ENCODE measurements around the gene WNT7B. TPM values are rescaled to one million over a fixed set of nuclear protein-coding genes. Genes with fewer than 3 reads are reported as not detected.

WNT7B gene
- total and polyA plus RNA-seq, 2 donors (not counting 1 experiment from before 2014, with no cell fraction given), result 0.22 to 0.67 TPM

- H3K36me3 ChIP-seq (replicated peaks in 1 of 2; ENCODE audit: control extremely low read depth in 1 of 2, control insufficient read depth in 1 of 2, extremely low read depth in 1 of 2, insufficient read depth in 2 of 2, low read length in 1 of 2), result no peaks in the 10 kb centered on the region
- H3K4me2 ChIP-seq (replicated peaks; ENCODE audit: low read depth, low read length, poor library complexity, severe bottlenecking), result no peak overlapping the region
- H4K20me1 ChIP-seq (ENCODE audit: control insufficient read depth, insufficient read depth, low read length, poor library complexity, severe bottlenecking), result no peaks in the 10 kb centered on the region
- CTCF ChIA-PET, result interaction anchor here (0.5 kb wide), 1 partner anchor 914 kb away, joined by 3 read pairs; no protein-coding TSS in a partner anchor
- Mint-ChIP-seq H3K4me1 (no peaks in the 10 kb centered on the region), H3K4me3 (no peak overlapping the region), H3K27ac (no peak overlapping the region), H3K27me3 (peaks cover 24% of the 10 kb centered on the region), H3K9me3 (ENCODE audit: insufficient read depth) (no peaks in the 10 kb centered on the region)
- TF ChIP-seq EZH2 (IDR thresholded peaks at IDR 0.05; ENCODE audit: borderline replicate concordance, insufficient read depth, low read depth, low read length, poor library complexity, severe bottlenecking), result no peak
- TF ChIP-seq, protein P1, sequence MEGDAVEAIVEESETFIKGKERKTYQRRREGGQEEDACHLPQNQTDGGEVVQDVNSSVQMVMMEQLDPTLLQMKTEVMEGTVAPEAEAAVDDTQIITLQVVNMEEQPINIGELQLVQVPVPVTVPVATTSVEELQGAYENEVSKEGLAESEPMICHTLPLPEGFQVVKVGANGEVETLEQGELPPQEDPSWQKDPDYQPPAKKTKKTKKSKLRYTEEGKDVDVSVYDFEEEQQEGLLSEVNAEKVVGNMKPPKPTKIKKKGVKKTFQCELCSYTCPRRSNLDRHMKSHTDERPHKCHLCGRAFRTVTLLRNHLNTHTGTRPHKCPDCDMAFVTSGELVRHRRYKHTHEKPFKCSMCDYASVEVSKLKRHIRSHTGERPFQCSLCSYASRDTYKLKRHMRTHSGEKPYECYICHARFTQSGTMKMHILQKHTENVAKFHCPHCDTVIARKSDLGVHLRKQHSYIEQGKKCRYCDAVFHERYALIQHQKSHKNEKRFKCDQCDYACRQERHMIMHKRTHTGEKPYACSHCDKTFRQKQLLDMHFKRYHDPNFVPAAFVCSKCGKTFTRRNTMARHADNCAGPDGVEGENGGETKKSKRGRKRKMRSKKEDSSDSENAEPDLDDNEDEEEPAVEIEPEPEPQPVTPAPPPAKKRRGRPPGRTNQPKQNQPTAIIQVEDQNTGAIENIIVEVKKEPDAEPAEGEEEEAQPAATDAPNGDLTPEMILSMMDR (IDR thresholded peaks at IDR 0.05), result no peak
- no peak overlapping the region for H3K27ac ChIP-seq (ENCODE audit: low read length in 2 of 2)
- ATAC-seq (ENCODE audit: low read depth) (no peak), DNase-seq (no peak)
- no peaks in the 10 kb centered on the region for H3K9me3 ChIP-seq (ENCODE audit: control extremely low read depth in 1 of 3, control insufficient read depth in 2 of 3, insufficient read depth in 1 of 3, low read length in 2 of 3)
- peaks cover 0 to 9% (median 0%) of the 10 kb centered on the region in 4 experiments for H3K27me3 ChIP-seq (replicated peaks in 1 of 4; ENCODE audit: control extremely low read depth in 1 of 4, control insufficient read depth in 3 of 4, insufficient read depth in 4 of 4, low read length in 3 of 4)
- POLR2A ChIA-PET, result no interaction called here
- H3K79me2 ChIP-seq (ENCODE audit: control insufficient read depth, insufficient read depth, low read length), result no peaks in the 10 kb centered on the region
- H3K4me1 ChIP-seq (ENCODE audit: control insufficient read depth in 2 of 2, insufficient read depth in 2 of 2, low read length in 2 of 2), result no peaks in the 10 kb centered on the region
- H3K9ac ChIP-seq (ENCODE audit: low read length), result no peak overlapping the region
- no peak overlapping the region for H2AFZ ChIP-seq (ENCODE audit: insufficient read depth, low read depth, low read length, poor library complexity, severe bottlenecking)
- 88% methylated on average over 13 of the region's 13 CpGs for WGBS (ENCODE audit: insufficient coverage)
- H3K4me3 ChIP-seq (ENCODE audit: control extremely low read depth in 1 of 5, extremely low read depth in 1 of 5, insufficient read depth in 1 of 5, low read depth in 2 of 5, low read length in 4 of 5), result no peak overlapping the region
- intact Hi-C loops (cut with micrococcal nuclease), result no loop called here
Measured at GRCh38 chr22:45906946-45907345, 70.0 kb downstream of the WNT7B start.

GRCh38 chr22:45905924-45906865, 70.8 kb downstream of the WNT7B start:
- H3K9me3 Mint-ChIP-seq (ENCODE audit: insufficient read depth), result no peaks in the 10 kb centered on the region
- 83% methylated on average over 32 of the region's 33 CpGs for WGBS (ENCODE audit: insufficient coverage)
- H2AFZ ChIP-seq (ENCODE audit: insufficient read depth, low read depth, low read length, poor library complexity, severe bottlenecking), result no peak overlapping the region
- no peak overlapping the region for H3K4me3 ChIP-seq (ENCODE audit: control extremely low read depth in 1 of 5, extremely low read depth in 1 of 5, insufficient read depth in 1 of 5, low read depth in 2 of 5, low read length in 4 of 5)
- intact Hi-C loops (cut with micrococcal nuclease), result no loop called here
- ATAC-seq (ENCODE audit: low read depth) (no peak), DNase-seq (no peak)
- POLR2A ChIA-PET, result no interaction called here
- H3K27me3 Mint-ChIP-seq, result peaks cover 24% of the 10 kb centered on the region
- no peaks in the 10 kb centered on the region for H4K20me1 ChIP-seq (ENCODE audit: control insufficient read depth, insufficient read depth, low read length, poor library complexity, severe bottlenecking)
- no peaks in the 10 kb centered on the region for H3K36me3 ChIP-seq (replicated peaks in 1 of 2; ENCODE audit: control extremely low read depth in 1 of 2, control insufficient read depth in 1 of 2, extremely low read depth in 1 of 2, insufficient read depth in 2 of 2, low read length in 1 of 2)
- no peaks in the 10 kb centered on the region for H3K4me1 ChIP-seq (ENCODE audit: control insufficient read depth in 2 of 2, insufficient read depth in 2 of 2, low read length in 2 of 2)
- no peak overlapping the region for H3K27ac Mint-ChIP-seq
- no peaks in the 10 kb centered on the region for H3K79me2 ChIP-seq (ENCODE audit: control insufficient read depth, insufficient read depth, low read length)
- no peaks in the 10 kb centered on the region for H3K9me3 ChIP-seq (ENCODE audit: control extremely low read depth in 1 of 3, control insufficient read depth in 2 of 3, insufficient read depth in 1 of 3, low read length in 2 of 3)
- no peaks in the 10 kb centered on the region for H3K4me1 Mint-ChIP-seq
- H3K9ac ChIP-seq (ENCODE audit: low read length), result no peak overlapping the region
- TF ChIP-seq, protein P1 (IDR thresholded peaks at IDR 0.05), result no peak
- no peak for TF ChIP-seq EZH2 (IDR thresholded peaks at IDR 0.05; ENCODE audit: borderline replicate concordance, insufficient read depth, low read depth, low read length, poor library complexity, severe bottlenecking)
- peaks cover 0 to 9% (median 0%) of the 10 kb centered on the region in 4 experiments for H3K27me3 ChIP-seq (replicated peaks in 1 of 4; ENCODE audit: control extremely low read depth in 1 of 4, control insufficient read depth in 3 of 4, insufficient read depth in 4 of 4, low read length in 3 of 4)
- CTCF ChIA-PET, result no interaction called here
- H3K27ac ChIP-seq (ENCODE audit: low read length in 2 of 2), result no peak overlapping the region
- H3K4me2 ChIP-seq (replicated peaks; ENCODE audit: low read depth, low read length, poor library complexity, severe bottlenecking), result no peak overlapping the region
- no peak overlapping the region for H3K4me3 Mint-ChIP-seq

Data from B cell (primary cell).